Upper lobe of left lung (tissue), 6 donors: ENCODE measurements around the gene C7orf57. TPM values are rescaled to one million over a fixed set of nuclear protein-coding genes. Genes with fewer than 3 reads are reported as not detected.
A peak's percentile ranks its signal among the peaks of the same experiment; 100 is the strongest.
"Not testable (repeated sequence)": the region's sequence is repeated elsewhere in the genome, so short reads cannot be mapped to it uniquely, and the experiment has no call there.

ENCODE experiments used
- ATAC-seq, 2 donors: fragments of 200-7000 bp; cut with Tn5 transposase; one replicate each; pipeline ENCODE4 v1.9.1; 2022; ENCODE audit warnings: mild to moderate bottlenecking in 2 of 2, moderate library complexity in 2 of 2; ENCODE audit not compliant: low FRiP score in 2 of 2
- DNase-seq, 2 donors: peaks; one replicate each; pipeline ENCODE4 v3.0.0-alpha.2; 2019 to 2020
- H3K27ac ChIP-seq, 4 donors: fragments of 200-600 bp; sonication (generic); one replicate each; pipeline ENCODE4 v1.5.1; 2016 to 2019
- H3K27me3 ChIP-seq, 4 donors: fragments of 200-600 bp; sonication (generic); one replicate each; pipeline ENCODE4 v1.5.1; 2017 to 2019
- H3K36me3 ChIP-seq, 4 donors: fragments of 200-600 bp; sonication (generic); one replicate each; pipeline ENCODE4 v1.5.1; 2016 to 2019
- H3K4me1 ChIP-seq, 4 donors: fragments of 200-600 bp; sonication (generic); one replicate each; pipeline ENCODE4 v1.5.1; 2018 to 2019
- H3K4me3 ChIP-seq, 4 donors: fragments of 200-600 bp; sonication (generic); one replicate each; pipeline ENCODE4 v1.5.1; 2017 to 2019; ENCODE audit warnings: mild to moderate bottlenecking in 2 of 4, moderate library complexity in 1 of 4
- H3K9me3 ChIP-seq, 4 donors: fragments of 200-600 bp; sonication (generic); one replicate each; pipeline ENCODE4 v1.5.1; 2018 to 2019
- EP300 ChIP-seq, 4 donors: sonication (generic); formaldehyde crosslinking; IDR thresholded peaks; one replicate each; pipeline ENCODE4 v1.5.1; 2017; ENCODE audit warnings: antibody characterized with exemption in 4 of 4, control low read depth in 2 of 4
- POLR2A ChIP-seq, 4 donors: fragments of 450-650 bp; IDR thresholded peaks; one replicate each; pipeline ENCODE4 v1.5.1; 2016 to 2017; ENCODE audit warnings: antibody characterized with exemption in 4 of 4, mild to moderate bottlenecking in 2 of 4
- POLR2AphosphoS5 ChIP-seq, 2 donors: sonication (generic); formaldehyde crosslinking; IDR thresholded peaks; one replicate each; pipeline ENCODE4 v1.5.1; 2017; ENCODE audit warnings: antibody characterized with exemption in 2 of 2
- WGBS, 2 donors: methylation state at CpG; one replicate each; pipeline ENCODE4 v1.1.5; 2017 to 2018; 5-methylcytosine and 5-hydroxymethylcytosine counted together
- total RNA-seq, 6 donors: library from RNA; depleted of rRNA in 4 of 6; stranded (reverse); fragments of >200 nt in 4 of 6; gene quantifications; one replicate each; pipeline versions ENCODE4 v1.1.0 to v1.2.1, GENCODE V29; 2016 to 2021
- TF ChIP-seq, protein P1 (sequence below), 6 experiments: fragments of 450-650 bp in 4 of 6; fragments of 200-600 bp in 2 of 6; sonication (generic) in 2 of 6; IDR thresholded peaks; one replicate each; pipeline ENCODE4 v1.5.1; 2016 to 2019; ENCODE audit warnings: antibody characterized with exemption in 6 of 6
- donor health status: DM: no; HTN: no; CAD: no; lungs with moderate emphysema.
- donor health status: DM: no; HTN: yes; CAD: no; lungs with severe emphysema.

C7orf57 gene
- total RNA-seq, result 10 to 100 TPM in 2 of 6 donors, 1 to 10 TPM in 2, under 1 TPM in 2; 0.29 to 15.5 (median 1.9) TPM

DNA sequence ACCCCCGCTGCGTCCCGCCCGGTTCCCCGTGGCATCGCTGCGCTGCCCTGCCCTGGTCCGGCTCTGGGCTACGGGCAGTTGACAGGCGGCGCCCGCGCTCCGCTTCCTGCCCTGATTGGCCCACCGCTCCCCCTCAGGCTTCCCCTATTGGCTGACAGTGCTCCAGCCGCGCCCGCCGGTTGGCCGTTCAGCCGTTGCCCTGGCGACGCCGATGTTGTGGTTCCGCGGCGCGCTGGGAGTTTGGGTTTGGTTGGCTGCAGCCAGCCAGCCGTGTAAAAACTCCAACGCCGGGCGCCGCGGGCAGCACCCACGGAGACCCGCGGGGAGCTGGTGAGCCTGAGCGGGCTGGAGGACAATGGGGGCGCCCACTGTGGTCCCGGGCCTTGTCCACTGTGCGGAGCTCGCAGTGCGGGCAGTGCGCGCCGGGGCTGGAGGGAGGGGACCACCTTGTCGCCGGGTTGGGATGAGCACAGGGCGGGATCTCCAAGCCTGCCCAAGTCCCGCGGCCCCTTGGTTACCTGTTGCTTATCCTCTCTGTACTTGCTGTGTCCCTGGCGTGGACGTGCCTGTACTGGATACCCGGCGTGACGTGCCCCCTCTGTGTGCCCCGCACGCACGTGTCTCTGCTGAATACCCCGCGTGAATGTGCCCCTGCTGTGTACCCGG lies at the start of gene C7orf57:
Gene C7orf57, plus strand, starts transcription at position 243 of the 666 bp plus-strand sequence. CDS start 766 bp downstream, outside the sequence.
- WGBS, 2 donors, result 1% methylated on average over 30 of the region's 62 CpGs; no CpG with 5 or more reads in 1 of the 2 donors
- no peaks in the 10 kb centered on the region for H3K9me3 ChIP-seq
- peak within 1 kb of the TSS; percentile 52 to 62 (median 60) for H3K4me3 ChIP-seq
- no peaks in the 10 kb centered on the region for H3K36me3 ChIP-seq
- ATAC-seq (peak; percentile 98), DNase-seq (peak; percentile 93 to 97)
- TF ChIP-seq POLR2A (IDR thresholded peaks at IDR 0.05) (peak in 1 of 4 donors; percentile 15), EP300 (IDR thresholded peaks at IDR 0.05) (no peak), POLR2AphosphoS5 (IDR thresholded peaks at IDR 0.05) (peak in 1 of 2 donors; percentile 37)
- TF ChIP-seq, protein P1, sequence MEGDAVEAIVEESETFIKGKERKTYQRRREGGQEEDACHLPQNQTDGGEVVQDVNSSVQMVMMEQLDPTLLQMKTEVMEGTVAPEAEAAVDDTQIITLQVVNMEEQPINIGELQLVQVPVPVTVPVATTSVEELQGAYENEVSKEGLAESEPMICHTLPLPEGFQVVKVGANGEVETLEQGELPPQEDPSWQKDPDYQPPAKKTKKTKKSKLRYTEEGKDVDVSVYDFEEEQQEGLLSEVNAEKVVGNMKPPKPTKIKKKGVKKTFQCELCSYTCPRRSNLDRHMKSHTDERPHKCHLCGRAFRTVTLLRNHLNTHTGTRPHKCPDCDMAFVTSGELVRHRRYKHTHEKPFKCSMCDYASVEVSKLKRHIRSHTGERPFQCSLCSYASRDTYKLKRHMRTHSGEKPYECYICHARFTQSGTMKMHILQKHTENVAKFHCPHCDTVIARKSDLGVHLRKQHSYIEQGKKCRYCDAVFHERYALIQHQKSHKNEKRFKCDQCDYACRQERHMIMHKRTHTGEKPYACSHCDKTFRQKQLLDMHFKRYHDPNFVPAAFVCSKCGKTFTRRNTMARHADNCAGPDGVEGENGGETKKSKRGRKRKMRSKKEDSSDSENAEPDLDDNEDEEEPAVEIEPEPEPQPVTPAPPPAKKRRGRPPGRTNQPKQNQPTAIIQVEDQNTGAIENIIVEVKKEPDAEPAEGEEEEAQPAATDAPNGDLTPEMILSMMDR (IDR thresholded peaks at IDR 0.05), result peak in 5 of 6 experiments; percentile 13 to 41 (median 22)
- H3K4me1 ChIP-seq, result peaks cover 14 to 15% (median 15%) of the 10 kb centered on the region in 4 donors
- peaks cover 0 to 11% (median 3%) of the 10 kb centered on the region in 4 donors for H3K27me3 ChIP-seq
- H3K27ac ChIP-seq, result no peak within 1 kb of the TSS

DNA sequence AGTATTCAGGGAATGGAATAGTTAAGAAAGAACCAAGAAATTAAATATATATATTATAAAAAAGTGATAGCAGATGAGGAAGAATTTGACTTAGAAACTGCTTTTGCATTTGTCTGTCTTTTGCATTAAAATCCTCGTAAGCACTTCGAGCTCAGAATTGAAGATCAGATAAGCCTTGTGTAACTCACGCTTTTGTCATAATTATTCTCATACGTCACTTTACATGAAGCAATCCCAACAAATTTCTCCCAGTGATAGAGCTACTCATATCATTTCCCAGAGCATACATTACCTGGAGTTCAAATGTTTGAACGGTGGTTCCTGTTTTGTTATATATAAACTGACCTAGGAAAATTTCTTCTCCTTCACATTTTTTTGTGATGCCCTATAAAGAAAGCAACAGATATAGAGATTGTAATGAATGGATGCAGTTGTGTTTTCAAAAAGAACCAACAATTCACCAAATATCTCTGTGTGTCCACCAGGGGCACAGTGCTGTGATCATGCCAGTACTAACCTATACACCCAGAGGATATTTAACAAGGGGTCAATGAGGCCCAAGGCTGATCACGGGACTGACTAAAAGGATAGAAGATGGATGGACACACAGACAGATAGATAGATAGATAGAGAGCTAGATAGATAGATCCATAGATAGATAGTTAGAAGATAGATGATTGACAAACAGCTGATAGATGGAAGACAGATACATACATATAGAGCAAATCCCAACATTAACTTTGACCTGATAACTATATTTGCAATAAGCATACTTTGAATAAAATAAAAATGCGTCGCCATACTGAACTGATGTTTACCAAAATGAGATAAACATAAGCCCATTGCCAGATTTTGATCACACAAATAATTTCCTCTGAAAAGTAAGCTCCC lies 46.6 kb upstream of the C7orf57 start:
- TF ChIP-seq, protein P1 (IDR thresholded peaks at IDR 0.05), result peak in 1 of 6 experiments; percentile 14
- TF ChIP-seq EP300 (IDR thresholded peaks at IDR 0.05), result no peak
- TF ChIP-seq POLR2A (IDR thresholded peaks at IDR 0.05), result no peak
- TF ChIP-seq POLR2AphosphoS5 (IDR thresholded peaks at IDR 0.05), result no peak
- Histone ChIP-seq H3K27ac (no peak overlapping the region), H3K4me1 (peaks cover 0 to 12% (median 5%) of the 10 kb centered on the region in 4 donors), H3K9me3 (no peaks in the 10 kb centered on the region), H3K4me3 (no peak overlapping the region), H3K36me3 (no peaks in the 10 kb centered on the region), H3K27me3 (no peaks in the 10 kb centered on the region)
- no peak for ATAC-seq
- DNase-seq, result no peak
- WGBS, 2 donors, result 76 to 79% methylated on average over 8 of the region's 8 CpGs

DNA sequence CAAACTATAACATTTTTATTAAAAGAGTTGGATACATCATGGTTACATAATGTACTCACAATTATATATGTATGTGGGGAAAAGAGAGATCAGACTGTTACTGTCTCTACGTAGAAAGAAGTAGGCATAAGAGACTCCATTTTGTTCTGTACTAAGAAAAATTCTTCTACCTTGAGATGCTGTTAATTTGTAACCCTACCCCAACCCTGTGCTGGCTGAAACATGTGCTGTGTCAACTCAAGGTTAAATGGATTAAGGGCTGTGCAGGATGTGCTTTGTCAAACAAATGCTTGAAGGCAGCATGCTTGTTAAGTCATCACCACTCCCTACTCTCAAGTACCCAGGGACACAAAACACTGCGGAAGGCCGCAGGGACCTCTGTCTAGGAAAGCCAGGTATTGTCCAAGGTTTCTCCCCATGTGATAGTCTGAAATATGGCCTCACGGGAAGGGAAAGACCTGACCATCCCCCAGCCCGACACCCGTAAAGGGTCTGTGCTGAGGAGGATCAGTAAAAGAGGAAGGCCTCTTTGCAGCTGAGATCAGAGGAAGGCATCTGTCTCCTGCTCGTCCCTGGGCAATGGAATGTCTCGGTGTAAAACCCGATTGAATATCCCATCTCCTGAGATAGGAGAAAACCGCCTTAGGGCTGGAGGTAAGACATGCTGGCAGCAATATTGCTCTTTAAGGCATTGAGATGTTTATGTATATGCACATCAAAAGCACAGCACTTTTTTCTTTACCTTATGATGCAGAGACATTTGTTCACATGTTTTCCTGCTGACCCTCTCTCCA lies 45.5 kb upstream of the C7orf57 start:
- peak in 1 of 2 donors; percentile 39 for DNase-seq
- WGBS, 2 donors, result 60 to 71% methylated on average over 9 to 10 of the region's 10 CpGs
- ATAC-seq, H3K27ac ChIP-seq, H3K4me3 ChIP-seq, H3K27me3 ChIP-seq, H3K9me3 ChIP-seq, H3K36me3 ChIP-seq: not testable (repeated sequence)
- peaks cover 0 to 12% (median 5%) of the 10 kb centered on the region in 4 donors for H3K4me1 ChIP-seq

DNA sequence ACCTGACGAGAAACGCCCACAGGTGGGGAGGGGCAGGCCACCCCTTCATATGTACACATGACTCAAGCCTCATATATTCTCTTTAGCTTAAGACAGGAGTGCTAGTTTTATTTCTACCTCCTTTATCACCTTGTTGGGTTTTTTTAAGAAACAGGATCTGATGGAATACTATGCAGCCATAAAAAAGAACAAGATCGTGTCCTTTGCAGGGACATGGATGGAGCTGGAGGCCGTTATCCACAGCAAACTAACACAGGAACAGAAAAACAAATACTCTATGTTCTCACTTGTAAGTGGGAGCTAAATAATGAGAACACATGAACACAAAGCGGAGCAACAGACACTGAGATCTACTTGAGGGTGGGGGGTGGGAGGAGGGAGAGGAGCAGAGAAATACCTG lies 44.8 kb upstream of the C7orf57 start:
- ATAC-seq (no peak), DNase-seq (no peak)
- Histone ChIP-seq H3K36me3 (no peaks in the 10 kb centered on the region), H3K27me3 (no peaks in the 10 kb centered on the region), H3K4me1 (peaks cover 0 to 12% (median 5%) of the 10 kb centered on the region in 4 donors), H3K27ac (no peak overlapping the region), H3K9me3 (no peaks in the 10 kb centered on the region), H3K4me3 (no peak overlapping the region)
- no peak for TF ChIP-seq EP300 (IDR thresholded peaks at IDR 0.05)
- 93 to 96% methylated on average over 5 of the region's 5 CpGs for WGBS, 2 donors

DNA sequence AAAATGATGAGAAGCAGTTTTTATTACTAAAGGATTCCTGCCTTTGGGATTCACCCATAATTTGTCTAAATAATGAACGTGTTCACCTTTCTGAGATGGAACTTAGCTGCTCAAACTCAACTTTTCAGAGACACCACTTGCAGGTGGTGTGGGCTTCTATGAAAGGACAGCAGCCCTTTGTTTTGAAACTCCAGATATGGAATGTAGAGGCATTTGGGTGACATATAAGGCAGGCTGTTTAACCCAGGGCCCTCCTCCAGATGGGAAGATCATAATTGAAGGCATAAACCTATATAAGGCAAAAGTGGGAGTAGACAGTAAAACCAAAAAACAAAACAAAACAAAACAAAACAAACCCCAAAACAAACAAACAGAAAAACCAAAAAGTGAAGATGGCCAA lies 44.1 kb upstream of the C7orf57 start:
- Histone ChIP-seq H3K36me3 (no peaks in the 10 kb centered on the region), H3K4me1 (peaks cover 0 to 12% (median 5%) of the 10 kb centered on the region in 4 donors), H3K27me3 (no peaks in the 10 kb centered on the region), H3K27ac (peak overlapping the region in 3 of 4 donors; percentile 69 to 75 (median 69)), H3K9me3 (no peaks in the 10 kb centered on the region), H3K4me3 (peak overlapping the region in 2 of 4 donors; percentile 55 to 63)
- no peak for ATAC-seq
- DNase-seq, result no peak
- TF ChIP-seq POLR2A (IDR thresholded peaks at IDR 0.05), result no peak
- no peak for TF ChIP-seq EP300 (IDR thresholded peaks at IDR 0.05)
- TF ChIP-seq POLR2AphosphoS5 (IDR thresholded peaks at IDR 0.05), result no peak
- TF ChIP-seq, protein P1 (IDR thresholded peaks at IDR 0.05), result no peak
- WGBS, 2 donors, result 86 to 95% methylated on average over 1 of the region's 1 CpG
